ENCODE results near the gene TMEM14A.

The TMEM14A gene

DNA sequence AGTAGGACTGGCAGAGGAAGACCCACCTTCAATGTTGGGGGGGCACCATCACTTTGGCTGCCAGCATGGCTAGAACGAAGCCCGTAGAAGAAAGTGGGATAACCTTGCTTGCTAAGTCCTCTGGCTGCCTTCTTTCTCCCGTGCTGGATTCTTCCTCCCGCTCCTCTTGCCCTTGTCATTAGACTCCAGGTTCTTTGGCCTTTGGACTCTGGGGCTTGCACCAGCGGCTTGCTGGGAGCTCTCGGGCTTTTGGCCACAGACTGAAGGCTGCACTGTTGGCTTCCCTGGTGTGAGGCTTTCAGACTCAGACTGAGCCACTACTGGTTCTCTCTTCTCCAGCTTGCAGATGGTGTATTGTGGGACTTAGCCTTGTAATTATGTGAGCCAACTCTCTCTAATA, 64.2 kb downstream of the TMEM14A start:
- no peak for DNase-seq (ENCODE audit: low read depth in 2 of 2)

GRCh38 chr6:52736145-52736544, 65.2 kb downstream of the TMEM14A start:
- DNase-seq (ENCODE audit: low read depth in 2 of 2) = no peak

All from stimulated activated CD8-positive, alpha-beta memory T cell treated with anti-CD3 and anti-CD28 coated beads, Interleukin-2, amount 100 ng/mL, for 48 hours (primary cell).